AG09319 (cell line): Measurements from ENCODE around the gene ZAR1.

Experiments
- DNase-seq: peaks from one replicate; pipeline ENCODE4 v3.0.0-alpha.2; 2010; ENCODE audit warnings: low read depth; ENCODE audit errors: extremely low read depth
- TF ChIP-seq, protein P1 (sequence below): IDR thresholded peaks from 2 replicates; pipeline ENCODE4 v1.5.1; 2011; ENCODE audit warnings: low read depth, mild to moderate bottlenecking, inconsistent platforms, low read length, moderate library complexity

The ZAR1 gene

DNA sequence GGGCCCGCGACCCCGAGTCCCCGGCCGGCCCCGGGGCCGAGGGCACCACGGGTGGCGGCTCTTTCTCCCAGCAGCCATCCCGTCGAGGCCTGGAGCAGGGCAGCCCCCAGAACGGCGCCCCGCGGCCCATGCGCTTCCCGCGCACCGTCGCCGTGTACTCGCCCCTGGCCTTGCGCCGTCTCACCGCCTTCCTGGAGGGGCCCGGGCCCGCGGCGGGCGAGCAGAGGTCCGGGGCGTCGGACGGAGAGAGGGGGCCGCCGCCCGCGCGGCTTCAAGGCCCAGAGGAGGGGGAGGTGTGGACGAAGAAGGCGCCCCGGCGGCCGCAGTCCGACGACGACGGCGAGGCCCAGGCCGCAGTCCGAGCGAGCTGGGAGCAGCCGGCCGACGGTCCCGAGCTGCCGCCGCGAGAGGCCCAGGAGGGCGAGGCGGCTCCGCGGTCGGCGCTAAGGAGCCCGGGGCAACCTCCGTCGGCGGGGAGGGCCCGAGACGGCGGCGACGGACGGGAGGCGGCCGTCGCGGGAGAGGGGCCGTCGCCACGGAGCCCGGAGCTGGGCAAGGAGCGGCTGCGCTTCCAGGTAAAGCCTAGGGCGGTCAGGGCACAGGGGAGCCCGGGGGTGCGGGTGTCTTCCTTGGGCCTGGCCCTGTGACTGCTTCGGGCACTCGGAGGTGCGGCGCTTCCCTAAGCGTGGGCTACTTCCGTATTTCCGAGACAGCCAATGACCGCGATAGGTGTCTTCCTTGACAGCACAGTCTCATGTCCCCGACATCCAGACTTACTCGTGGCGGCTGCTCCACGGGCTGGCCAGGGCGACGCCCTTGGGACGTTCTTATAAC lies 845 bp downstream of the ZAR1 start:
- TF ChIP-seq, protein P1, sequence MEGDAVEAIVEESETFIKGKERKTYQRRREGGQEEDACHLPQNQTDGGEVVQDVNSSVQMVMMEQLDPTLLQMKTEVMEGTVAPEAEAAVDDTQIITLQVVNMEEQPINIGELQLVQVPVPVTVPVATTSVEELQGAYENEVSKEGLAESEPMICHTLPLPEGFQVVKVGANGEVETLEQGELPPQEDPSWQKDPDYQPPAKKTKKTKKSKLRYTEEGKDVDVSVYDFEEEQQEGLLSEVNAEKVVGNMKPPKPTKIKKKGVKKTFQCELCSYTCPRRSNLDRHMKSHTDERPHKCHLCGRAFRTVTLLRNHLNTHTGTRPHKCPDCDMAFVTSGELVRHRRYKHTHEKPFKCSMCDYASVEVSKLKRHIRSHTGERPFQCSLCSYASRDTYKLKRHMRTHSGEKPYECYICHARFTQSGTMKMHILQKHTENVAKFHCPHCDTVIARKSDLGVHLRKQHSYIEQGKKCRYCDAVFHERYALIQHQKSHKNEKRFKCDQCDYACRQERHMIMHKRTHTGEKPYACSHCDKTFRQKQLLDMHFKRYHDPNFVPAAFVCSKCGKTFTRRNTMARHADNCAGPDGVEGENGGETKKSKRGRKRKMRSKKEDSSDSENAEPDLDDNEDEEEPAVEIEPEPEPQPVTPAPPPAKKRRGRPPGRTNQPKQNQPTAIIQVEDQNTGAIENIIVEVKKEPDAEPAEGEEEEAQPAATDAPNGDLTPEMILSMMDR: no peak
- DNase-seq: no peak

GRCh38 chr4:48491514-48492176 lies 1.6 kb downstream of the ZAR1 start:
- no peak for DNase-seq
- TF ChIP-seq, protein P1: no peak

- TF ChIP-seq, protein P1: no peak
- no peak for DNase-seq
These were observed 3.5 kb downstream of the ZAR1 start for GRCh38 chr4:48493452-48494100.

GRCh38 chr4:48495941-48496340 lies 5.9 kb downstream of the ZAR1 start:
- no peak for DNase-seq
- TF ChIP-seq, protein P1: no peak

DNA sequence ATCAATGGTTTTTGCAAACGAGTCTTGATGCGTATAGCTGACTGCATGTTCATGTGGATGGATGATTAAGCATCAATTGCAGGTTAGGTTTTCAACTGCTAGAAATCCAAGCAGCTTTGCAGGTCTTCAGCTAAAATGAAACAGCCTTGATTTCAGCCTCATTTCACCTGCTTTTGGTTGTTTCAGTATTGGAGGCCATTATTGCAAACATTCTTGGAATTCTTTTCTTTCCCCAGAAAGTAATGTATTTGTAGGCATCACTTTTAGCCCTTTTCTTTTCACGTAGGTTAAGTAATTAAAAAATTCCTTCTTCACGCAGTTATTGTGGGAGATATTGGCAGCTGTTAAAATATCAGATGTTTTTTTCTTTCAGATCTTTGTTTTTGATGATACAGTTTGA lies 8.8 kb downstream of the ZAR1 start:
- TF ChIP-seq, protein P1: no peak
- no peak for DNase-seq

- TF ChIP-seq, protein P1: no peak
- no peak for DNase-seq
These were observed 9.6 kb downstream of the ZAR1 start for GRCh38 chr4:48499551-48500066.
